Neural progenitor cell (in vitro differentiated cells): ENCODE results near the gene SLC25A29. TPM values are rescaled to one million over a fixed set of nuclear protein-coding genes. Genes with fewer than 3 reads are reported as not detected.

Source experiments
- DNase-seq: peaks from one replicate; pipeline ENCODE4 v3.0.0-alpha.2; 2016; ENCODE audit warnings: low spot score
- H2AFZ ChIP-seq: fragments of 200-600 bp; sonication (generic); replicated peaks from 2 replicates; pipeline ENCODE4 v1.6.1; 2016; ENCODE audit warnings: antibody characterized with exemption
- H3F3A ChIP-seq: fragments of 200-600 bp; sonication (generic); 2 replicates; pipeline ENCODE4 v1.6.1; 2016; ENCODE audit warnings: antibody characterized with exemption, low read depth
- H3K27ac ChIP-seq: fragments of 200-600 bp; sonication (generic); 2 replicates; pipeline ENCODE4 v1.5.1; 2016; ENCODE audit warnings: mild to moderate bottlenecking
- H3K27me3 ChIP-seq: fragments of 200-600 bp; sonication (generic); 2 replicates; pipeline ENCODE4 v1.6.1; 2016; ENCODE audit warnings: mild to moderate bottlenecking, moderate library complexity
- H3K36me3 ChIP-seq: fragments of 200-600 bp; sonication (generic); 2 replicates; pipeline ENCODE4 v1.5.1; 2016
- H3K4me1 ChIP-seq: fragments of 200-600 bp; sonication (generic); 2 replicates; pipeline ENCODE4 v1.6.1; 2016; ENCODE audit warnings: mixed run types
- H3K4me2 ChIP-seq: fragments of 200-600 bp; sonication (generic); 2 replicates; pipeline ENCODE4 v1.6.1; 2016
- H3K4me3 ChIP-seq: fragments of 200-600 bp; sonication (generic); 2 replicates; pipeline ENCODE4 v1.5.1; 2016
- H3K79me2 ChIP-seq: fragments of 200-600 bp; sonication (generic); 2 replicates; pipeline ENCODE4 v1.6.1; 2016; ENCODE audit warnings: low read depth
- H3K9ac ChIP-seq: fragments of 200-600 bp; sonication (generic); 2 replicates; pipeline ENCODE4 v1.6.1; 2016
- H3K9me3 ChIP-seq: fragments of 200-600 bp; sonication (generic); 2 replicates; pipeline ENCODE4 v1.5.1; 2016; ENCODE audit warnings: low read depth
- H4K20me1 ChIP-seq: fragments of 200-600 bp; sonication (generic); 2 replicates; pipeline ENCODE4 v1.6.1; 2016; ENCODE audit warnings: low read depth
- H3K27ac Mint-ChIP-seq: 3 replicates; pipeline ENCODE4 v1.8.0; 2021; ENCODE audit warnings: mixed read lengths
- H3K27me3 Mint-ChIP-seq: 2 replicates; pipeline ENCODE4 v1.8.0; 2022; ENCODE audit warnings: low read depth, mild to moderate bottlenecking, inconsistent platforms, moderate library complexity, mixed read lengths; ENCODE audit not compliant: insufficient read depth
- H3K36me3 Mint-ChIP-seq: 3 replicates; pipeline ENCODE4 v1.8.0; 2021; ENCODE audit warnings: mixed read lengths
- H3K4me1 Mint-ChIP-seq: 3 replicates; pipeline ENCODE4 v1.8.0; 2021; ENCODE audit warnings: mixed read lengths
- H3K4me3 Mint-ChIP-seq: 3 replicates; pipeline ENCODE4 v1.8.0; 2021; ENCODE audit warnings: mild to moderate bottlenecking, moderate library complexity, mixed read lengths
- H3K9me3 Mint-ChIP-seq: 3 replicates; pipeline ENCODE4 v1.8.0; 2020; ENCODE audit warnings: mixed read lengths
- EZH2 ChIP-seq: fragments of 200-600 bp; sonication (generic); IDR thresholded peaks from 2 replicates; pipeline ENCODE4 v1.6.1; 2017; ENCODE audit warnings: antibody characterized with exemption, mild to moderate bottlenecking, moderate library complexity
- EZH2phosphoT487 ChIP-seq: fragments of 200-600 bp; sonication (generic); IDR thresholded peaks from 2 replicates; pipeline ENCODE4 v1.6.1; 2017; ENCODE audit warnings: antibody characterized with exemption
- total RNA-seq: library from RNA; depleted of rRNA; stranded (reverse); fragments of >200 nt; gene quantifications from 2 replicates; pipeline ENCODE4 v1.2.3, GENCODE V29; 2015; ENCODE audit warnings: low replicate concordance
- TF ChIP-seq, protein P1 (sequence below): fragments of 200-600 bp; sonication (generic); IDR thresholded peaks from 2 replicates; pipeline ENCODE4 v1.5.1; 2017; ENCODE audit warnings: antibody characterized with exemption, mild to moderate bottlenecking

Gene SLC25A29, protein sequence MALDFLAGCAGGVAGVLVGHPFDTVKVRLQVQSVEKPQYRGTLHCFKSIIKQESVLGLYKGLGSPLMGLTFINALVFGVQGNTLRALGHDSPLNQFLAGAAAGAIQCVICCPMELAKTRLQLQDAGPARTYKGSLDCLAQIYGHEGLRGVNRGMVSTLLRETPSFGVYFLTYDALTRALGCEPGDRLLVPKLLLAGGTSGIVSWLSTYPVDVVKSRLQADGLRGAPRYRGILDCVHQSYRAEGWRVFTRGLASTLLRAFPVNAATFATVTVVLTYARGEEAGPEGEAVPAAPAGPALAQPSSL
- total RNA-seq: 103 and 330 TPM in 2 replicates

DNA sequence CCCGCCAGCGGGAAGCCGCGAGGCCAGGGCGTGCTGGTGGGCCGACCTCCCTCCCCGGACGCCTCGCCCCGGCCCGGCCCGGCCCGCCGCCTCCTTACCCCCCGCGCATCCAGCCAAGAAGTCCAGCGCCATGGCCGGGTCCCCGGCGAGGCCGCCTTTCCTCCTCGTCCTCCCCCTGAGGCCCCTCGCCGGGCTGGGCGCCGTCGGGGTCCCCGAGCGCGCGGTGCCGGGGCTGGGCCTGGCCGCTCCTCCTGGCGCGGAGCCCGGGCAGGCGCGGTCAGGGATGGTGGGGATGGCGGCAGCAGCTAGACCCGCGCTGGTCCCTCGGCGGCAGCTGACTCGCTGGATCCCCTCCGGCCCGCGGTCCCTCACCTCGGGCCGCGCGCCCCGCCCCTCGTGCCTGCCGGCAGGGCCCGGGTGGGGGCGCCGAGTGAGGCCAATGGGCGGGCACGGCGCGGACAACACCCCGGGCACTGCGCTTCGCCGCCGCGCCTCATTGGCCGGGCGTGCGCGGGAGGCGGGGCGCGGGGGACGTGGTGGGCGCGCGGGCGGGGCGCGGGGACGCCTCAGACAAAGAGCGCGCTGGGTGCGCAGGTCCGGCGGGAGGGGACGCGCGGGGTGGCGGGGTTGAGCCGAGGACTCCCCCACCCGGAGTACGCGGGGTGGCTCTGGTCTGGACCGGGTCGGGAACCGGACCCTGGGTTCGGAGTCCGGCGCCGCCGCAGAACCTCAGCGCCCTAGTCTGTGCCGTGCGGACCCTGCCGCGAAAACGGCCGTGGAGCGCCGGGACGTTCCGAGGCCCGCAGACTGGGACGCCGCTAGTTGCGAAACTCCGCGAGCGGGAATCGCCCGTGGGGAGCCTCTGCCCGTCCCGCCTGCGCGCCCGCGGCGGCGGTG, at the start of gene SLC25A29:
SLC25A29 (minus strand) TSS at position 344 of the 897 bp plus-strand sequence; CDS start at position 132, 212 bp downstream.
- Histone ChIP-seq H3K79me2 (peaks cover 79% of the 10 kb centered on the region), H3K4me2 (peak within 1 kb of the TSS; percentile 86), H3K9ac (peak within 1 kb of the TSS; percentile 90), H3F3A (peaks cover 12% of the 10 kb centered on the region), H3K27ac (peak within 1 kb of the TSS; percentile 76), H3K4me3 (peak within 1 kb of the TSS; percentile 100), H3K27me3 (no peaks in the 10 kb centered on the region), H2AFZ (peak within 1 kb of the TSS; percentile 60), H4K20me1 (peaks cover 74% of the 10 kb centered on the region), H3K4me1 (peaks cover 40% of the 10 kb centered on the region), H3K9me3 (no peaks in the 10 kb centered on the region), H3K36me3 (no peaks in the 10 kb centered on the region)
- peak; percentile 98 for DNase-seq
- H3K4me3 Mint-ChIP-seq: peak within 1 kb of the TSS; percentile 95
- peaks cover 42% of the 10 kb centered on the region for H3K4me1 Mint-ChIP-seq
- TF ChIP-seq EZH2 (no peak), EZH2phosphoT487 (no peak)
- TF ChIP-seq, protein P1, sequence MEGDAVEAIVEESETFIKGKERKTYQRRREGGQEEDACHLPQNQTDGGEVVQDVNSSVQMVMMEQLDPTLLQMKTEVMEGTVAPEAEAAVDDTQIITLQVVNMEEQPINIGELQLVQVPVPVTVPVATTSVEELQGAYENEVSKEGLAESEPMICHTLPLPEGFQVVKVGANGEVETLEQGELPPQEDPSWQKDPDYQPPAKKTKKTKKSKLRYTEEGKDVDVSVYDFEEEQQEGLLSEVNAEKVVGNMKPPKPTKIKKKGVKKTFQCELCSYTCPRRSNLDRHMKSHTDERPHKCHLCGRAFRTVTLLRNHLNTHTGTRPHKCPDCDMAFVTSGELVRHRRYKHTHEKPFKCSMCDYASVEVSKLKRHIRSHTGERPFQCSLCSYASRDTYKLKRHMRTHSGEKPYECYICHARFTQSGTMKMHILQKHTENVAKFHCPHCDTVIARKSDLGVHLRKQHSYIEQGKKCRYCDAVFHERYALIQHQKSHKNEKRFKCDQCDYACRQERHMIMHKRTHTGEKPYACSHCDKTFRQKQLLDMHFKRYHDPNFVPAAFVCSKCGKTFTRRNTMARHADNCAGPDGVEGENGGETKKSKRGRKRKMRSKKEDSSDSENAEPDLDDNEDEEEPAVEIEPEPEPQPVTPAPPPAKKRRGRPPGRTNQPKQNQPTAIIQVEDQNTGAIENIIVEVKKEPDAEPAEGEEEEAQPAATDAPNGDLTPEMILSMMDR: no peak
- H3K27me3 Mint-ChIP-seq: peaks cover 11% of the 10 kb centered on the region
- H3K36me3 Mint-ChIP-seq: peaks cover 5% of the 10 kb centered on the region
- H3K27ac Mint-ChIP-seq: peak within 1 kb of the TSS; percentile 87
- no peaks in the 10 kb centered on the region for H3K9me3 Mint-ChIP-seq

DNA sequence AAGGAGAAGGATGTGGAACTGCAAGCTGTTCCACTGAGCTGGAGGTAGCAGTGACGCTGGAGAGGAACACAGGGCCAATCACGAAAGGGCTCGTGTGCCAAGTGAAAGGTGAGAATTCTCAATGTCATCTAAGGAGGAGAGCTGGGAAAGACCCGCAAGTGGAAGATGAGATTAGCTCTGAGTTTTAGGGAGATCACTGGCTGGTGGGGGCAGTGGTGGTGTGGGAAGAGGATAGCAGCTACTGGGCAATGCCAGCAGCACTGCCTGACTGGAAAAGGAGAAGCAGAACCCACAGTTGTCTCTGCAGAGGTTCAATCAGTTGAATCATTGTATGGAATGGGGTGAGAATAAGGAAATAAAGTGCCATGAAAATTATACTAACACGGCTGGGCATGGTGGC, 44.7 kb upstream of the SLC25A29 start:
- Mint-ChIP-seq H3K27ac (no peak overlapping the region), H3K4me3 (no peak overlapping the region), H3K4me1 (no peaks in the 10 kb centered on the region), H3K27me3 (peaks cover 6% of the 10 kb centered on the region), H3K36me3 (peaks cover 29% of the 10 kb centered on the region), H3K9me3 (no peaks in the 10 kb centered on the region)
- H2AFZ ChIP-seq: no peak overlapping the region
- H3F3A ChIP-seq: no peaks in the 10 kb centered on the region
- no peaks in the 10 kb centered on the region for H3K36me3 ChIP-seq
- H3K79me2 ChIP-seq: no peaks in the 10 kb centered on the region
- TF ChIP-seq, protein P1: no peak
- TF ChIP-seq EZH2phosphoT487 (no peak), EZH2 (no peak)
- H3K4me3 ChIP-seq: no peak overlapping the region
- H3K4me2 ChIP-seq: no peak overlapping the region
- H3K4me1 ChIP-seq: no peaks in the 10 kb centered on the region
- H3K27ac ChIP-seq: no peak overlapping the region
- H4K20me1 ChIP-seq: no peaks in the 10 kb centered on the region
- no peak for DNase-seq
- no peaks in the 10 kb centered on the region for H3K9me3 ChIP-seq
- H3K9ac ChIP-seq: no peak overlapping the region
- H3K27me3 ChIP-seq: no peaks in the 10 kb centered on the region

DNA sequence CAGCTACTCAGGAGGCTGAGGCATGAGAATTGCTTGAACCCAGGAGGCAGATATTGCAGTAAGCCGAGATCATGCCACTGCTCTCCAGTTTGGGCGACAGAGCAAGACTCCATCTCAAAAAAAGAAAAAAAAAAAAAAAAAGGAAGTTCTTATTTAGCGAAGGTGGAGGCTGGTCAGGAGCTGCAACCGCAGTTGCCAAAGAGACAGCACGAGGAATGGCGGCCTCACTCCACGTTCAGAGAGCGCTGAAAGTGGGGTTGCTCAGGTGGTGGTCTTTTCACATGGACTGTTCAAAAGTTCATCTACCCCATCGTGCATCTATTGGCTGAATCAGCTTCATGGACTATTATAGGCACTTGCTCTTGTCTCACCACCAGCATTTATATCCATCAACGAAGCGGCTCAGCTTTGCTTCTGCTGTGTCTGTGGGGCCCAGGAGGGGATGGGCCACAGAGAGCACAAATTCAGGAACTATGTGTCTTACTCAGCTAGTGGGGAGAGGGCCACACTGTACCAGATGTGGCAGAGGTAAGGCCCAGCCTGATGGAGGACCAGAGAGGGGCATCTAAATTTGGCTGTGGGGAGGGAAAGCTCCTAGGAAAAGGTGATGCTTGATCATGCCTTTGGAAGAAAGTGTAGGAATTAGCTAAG, 44.2 kb upstream of the SLC25A29 start:
- TF ChIP-seq EZH2phosphoT487 (no peak), EZH2 (no peak)
- TF ChIP-seq, protein P1: no peak
- H3K9ac ChIP-seq: no peak overlapping the region
- no peaks in the 10 kb centered on the region for H3K79me2 ChIP-seq
- H3K4me1 ChIP-seq: no peaks in the 10 kb centered on the region
- no peaks in the 10 kb centered on the region for H3K36me3 ChIP-seq
- H3K9me3 ChIP-seq: no peaks in the 10 kb centered on the region
- no peaks in the 10 kb centered on the region for H3K27me3 ChIP-seq
- Mint-ChIP-seq H3K27me3 (peaks cover 6% of the 10 kb centered on the region), H3K4me3 (no peak overlapping the region), H3K4me1 (no peaks in the 10 kb centered on the region), H3K9me3 (no peaks in the 10 kb centered on the region), H3K27ac (no peak overlapping the region), H3K36me3 (peaks cover 26% of the 10 kb centered on the region)
- no peak overlapping the region for H3K4me3 ChIP-seq
- no peak overlapping the region for H2AFZ ChIP-seq
- no peaks in the 10 kb centered on the region for H3F3A ChIP-seq
- no peaks in the 10 kb centered on the region for H4K20me1 ChIP-seq
- DNase-seq: no peak
- H3K4me2 ChIP-seq: no peak overlapping the region
- no peak overlapping the region for H3K27ac ChIP-seq
